GM19395 (cell line): ENCODE measurements around the gene VMAC.
"Not testable (repeated sequence)": the region's sequence is repeated elsewhere in the genome, so short reads cannot be mapped to it uniquely, and the experiment has no call there.

Experiments
- ATAC-seq: cut with Tn5 transposase; IDR thresholded peaks from one replicate; pipeline ENCODE4 v1.9.1; 2021; ENCODE audit warnings: mild to moderate bottlenecking, moderate library complexity; ENCODE audit not compliant: unreplicated experiment

VMAC gene

DNA sequence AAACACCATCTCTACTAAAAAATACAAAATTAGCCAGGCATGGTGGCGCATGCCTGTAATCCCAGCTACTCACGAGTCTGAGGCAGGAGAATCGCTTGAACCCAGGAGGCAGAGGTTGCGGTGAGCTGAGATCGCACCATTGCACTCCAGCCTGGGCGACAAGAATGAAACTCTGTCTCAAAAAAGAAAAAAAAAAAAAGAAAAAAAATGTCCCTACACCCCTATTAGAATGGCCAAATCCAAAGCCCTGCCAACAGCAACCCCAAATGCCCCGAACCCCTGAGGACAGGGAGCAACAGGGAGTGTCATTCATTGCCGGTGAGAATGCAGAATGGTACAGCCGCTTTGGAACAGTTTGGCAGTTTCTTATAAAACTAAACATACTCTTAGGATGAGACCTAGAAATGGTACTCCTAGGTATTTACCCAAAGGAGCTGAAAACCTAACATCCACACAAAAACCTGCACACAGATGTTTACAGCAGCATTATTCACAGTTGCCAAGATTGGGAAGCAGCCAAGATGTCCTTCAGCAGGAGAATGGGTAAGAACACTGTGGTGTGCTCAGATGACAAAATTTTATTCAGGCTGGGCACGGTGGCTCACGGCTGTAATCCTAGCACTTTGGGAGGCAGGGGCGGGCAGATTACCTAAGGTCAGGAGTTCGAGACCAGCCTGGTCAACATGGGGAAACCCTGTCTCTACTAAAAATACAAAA is 21.4 kb upstream of the VMAC start:
- not testable (repeated sequence) for ATAC-seq

DNA sequence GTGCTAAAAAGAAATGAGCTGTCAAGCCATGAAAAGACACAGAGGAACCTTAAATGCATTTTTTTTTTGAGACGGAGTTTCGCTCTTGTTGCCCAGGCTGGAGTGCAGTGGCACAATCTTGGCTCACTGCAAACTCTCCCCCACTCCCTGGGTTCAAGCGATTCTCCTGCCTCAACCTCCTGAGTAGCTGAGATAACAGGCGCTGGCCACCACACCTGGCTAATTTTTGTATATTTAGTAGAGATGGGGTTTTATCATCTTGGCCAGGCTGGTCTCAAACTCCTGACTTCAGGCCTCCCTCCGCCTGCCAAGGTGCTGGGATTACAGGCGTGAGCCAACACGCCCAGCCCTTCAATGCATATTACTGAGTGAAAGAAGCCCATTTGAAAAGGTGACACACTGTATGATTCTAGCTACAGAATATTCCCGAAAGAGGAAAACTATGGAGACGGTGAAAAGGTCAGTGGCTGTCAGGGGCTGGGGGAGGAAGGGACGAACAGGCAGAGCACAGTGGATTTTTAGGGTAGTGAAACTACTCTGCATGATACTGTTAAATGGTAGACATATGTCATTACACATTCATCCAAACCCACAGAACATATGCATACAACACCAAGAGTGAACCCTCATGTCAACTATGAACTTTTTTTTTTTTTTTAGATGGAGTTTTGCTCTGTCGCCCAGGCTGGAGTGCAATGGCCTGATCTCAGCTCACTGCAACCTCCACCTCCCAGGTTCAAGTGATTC is 20.4 kb upstream of the VMAC start:
- not testable (repeated sequence) for ATAC-seq

DNA sequence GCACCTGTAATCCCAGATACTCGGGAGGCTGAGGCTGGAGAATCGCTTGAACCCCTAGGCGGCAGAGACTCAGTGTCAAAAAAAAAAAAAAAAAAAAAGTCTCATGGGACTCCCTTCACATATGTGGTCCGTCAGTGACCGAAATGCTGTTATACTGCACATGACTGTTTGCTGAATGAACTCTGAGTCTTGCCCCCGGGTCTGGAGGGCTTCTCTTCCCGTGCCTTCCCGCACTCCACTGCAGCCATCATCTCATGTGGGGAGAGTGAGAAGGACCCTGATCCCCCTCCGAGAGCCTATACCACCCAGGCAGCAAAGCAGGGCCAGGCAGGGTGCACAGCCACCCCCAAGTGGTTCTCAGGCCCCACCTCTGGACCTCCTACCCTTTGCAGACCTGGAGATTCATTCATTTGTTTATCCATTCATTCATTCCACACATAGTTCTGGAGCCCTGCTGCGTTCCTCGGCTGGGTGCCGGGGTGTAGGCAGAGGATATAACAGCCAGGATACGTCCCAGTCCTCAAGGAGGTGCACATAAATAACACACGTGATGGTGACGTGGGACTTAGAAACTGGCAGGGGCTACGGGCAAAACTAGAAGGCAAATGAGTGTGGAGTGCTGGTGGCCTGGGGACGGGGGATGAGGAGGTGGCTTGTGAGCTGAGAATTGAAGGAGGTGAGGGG is 15.2 kb upstream of the VMAC start:
- ATAC-seq, result no peak

DNA sequence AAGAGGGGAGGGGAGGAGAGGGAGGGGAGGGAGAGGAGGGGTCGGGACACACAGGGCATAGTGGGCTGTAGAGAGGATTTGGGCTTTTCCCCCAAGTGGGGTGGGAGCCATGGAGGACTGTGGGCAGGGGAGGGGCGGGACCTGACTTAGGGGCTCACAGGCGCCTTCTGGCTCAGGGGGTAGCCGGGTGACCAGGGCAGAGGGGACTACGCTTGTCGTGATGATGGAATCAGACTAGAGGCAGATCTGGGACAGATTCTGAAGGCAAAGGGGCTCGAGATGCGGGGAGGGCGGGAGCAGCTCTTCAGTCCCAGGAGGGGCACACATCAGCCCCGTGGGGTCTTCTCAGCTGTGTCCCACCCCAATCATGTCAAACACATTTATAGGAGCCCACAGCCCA is 14.6 kb upstream of the VMAC start:
- no peak for ATAC-seq

DNA sequence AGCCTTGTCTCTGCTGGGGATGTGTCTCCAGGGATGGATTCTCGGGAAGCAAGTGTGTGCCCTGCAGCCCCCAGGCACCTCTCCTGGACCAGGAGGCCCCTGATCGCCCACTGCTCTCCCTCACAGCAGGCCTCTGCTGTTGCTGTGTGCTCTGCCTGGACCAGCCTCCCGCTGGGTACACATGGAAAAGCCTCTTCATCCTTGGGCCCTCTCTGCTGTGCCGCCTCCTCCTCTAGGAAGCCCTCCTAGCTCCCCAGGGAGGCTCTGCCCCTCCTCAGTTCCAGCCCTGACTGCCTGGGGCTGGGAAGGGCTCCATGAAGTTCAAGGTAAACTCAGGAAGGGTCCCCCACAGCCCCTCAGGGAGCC is 13.1 kb upstream of the VMAC start:
- no peak for ATAC-seq

DNA sequence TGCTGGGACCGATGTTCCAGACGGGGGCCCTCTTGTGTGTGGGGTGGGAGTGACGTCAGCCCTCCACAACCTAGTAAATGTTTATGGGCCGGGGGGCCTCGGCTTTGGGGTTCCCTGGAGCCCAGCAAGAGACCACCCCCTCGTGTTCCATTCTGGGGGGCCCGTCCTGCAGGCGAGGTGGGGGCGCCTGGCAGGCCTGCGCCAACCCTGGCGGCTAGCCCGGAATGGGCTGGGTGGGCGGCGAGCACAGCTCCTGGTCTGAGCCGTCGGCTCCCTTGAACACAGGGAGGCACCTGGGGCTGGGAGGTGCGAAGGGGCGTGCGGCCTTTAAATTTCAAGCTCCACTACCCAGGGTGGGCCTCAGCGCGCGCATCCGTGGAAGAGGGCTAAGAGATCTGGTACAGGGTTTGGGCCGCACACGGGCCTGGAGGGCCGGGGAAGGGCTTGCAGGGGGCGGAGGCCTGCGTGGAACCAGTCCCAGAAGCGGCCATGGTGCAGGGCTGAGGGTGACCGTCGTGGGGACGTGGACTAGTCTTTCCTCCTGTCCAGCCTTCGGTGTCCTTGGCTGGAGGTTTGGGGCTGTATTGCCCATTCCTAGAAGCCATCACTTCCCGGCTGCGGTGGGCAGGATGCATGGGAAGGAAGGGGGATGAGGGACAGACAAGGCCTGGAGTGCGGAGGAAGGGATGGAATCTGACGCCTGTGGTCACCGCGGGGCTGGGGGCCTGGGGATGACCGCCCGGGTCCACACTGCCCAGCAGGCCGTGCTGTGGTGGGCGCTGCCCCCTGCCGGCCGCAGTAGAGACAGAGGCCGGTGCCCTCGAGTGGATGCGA is 12.5 kb upstream of the VMAC start:
- ATAC-seq, result no peak

DNA sequence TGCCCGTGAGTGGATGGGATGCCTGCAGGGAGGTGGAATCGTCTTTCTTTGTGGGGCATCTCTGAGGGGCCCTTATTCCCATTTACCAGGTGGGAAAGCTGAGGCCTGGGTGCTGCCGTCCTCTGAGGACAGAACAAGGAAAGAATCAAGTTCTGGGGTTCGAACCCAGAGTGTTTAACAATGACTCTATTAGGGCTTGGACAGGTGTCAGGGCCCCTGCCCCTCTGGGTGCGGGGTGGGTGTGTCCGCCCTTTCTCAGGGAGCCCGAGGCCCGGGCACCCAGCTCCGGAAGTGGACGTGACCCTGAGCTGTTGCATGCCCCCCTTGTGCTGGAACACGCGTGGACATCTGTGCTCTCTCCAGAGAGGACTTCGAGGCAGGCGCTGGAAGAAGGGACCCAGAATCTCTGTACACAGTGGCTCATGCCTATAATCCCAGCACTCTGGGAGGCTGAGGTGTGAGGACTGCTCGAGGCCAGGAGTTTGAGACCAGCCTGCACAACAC is 11.8 kb upstream of the VMAC start:
- ATAC-seq, result no peak

DNA sequence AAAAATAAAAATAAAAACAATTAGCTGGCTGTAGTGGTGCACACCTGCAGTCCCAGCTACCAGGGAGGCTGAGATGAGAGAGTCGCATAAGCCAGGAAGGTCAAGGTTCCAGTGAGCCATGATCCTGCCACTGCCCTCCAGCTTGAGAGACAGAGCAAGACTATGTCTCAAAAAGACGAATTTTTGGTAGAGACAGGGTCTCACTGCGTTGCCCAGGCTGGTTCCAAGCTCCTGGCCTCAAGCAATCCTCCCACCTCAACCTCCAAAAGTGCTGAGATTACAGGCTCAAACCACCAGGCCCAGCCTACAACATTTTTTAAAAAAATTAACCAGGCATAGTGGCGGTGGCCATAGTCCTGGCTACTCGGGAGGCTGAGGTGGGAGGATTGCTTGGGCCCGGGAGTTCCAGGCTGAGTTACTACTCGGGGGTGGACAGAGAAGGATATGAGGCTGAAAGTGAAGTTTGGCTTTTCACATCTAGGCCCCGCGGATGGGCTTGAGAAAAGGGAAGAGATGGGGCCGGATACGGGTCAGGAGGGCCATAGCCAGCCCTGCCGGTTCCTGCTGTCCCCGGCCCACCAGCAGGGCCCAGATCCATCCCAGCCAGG is 11.3 kb upstream of the VMAC start:
- ATAC-seq, result no peak

DNA sequence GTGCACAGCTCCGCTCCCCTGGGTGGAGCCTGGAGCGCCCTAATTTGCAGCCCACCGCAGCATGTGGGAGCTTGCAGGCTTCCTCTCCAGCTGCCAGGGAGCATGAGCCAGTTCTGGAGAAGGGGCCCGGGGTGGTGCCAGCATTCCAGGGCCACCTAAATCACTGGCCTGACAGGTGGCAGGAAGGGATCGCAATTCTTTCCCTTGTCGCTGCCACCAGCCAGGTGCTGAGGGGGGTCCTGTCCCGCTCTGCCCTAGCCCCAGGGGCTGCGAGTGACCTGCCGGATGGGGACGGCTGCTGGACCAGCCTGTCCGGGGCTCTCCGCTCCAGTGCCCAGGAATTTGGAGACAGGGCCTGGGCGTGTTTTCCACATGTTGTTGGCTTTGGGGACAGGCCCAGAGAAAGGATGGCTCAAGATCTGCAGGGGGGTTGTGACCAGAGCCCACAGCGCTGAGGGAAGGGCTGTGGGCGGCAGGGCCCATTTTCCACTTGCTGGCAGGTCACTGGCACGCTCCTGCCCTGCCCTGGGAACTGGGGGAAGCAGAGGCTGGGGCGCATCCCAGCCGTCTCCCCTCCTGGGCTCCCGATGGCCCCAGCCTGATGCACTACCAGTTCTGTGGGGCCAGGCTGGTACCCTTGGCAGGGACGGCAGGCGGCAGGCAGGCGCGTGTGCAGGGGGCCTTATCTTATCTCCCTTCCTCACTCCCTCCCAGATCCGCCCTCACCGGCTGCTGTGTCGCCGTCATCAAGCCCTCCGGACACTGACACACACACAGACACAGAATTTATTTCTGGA is 10.6 kb upstream of the VMAC start:
- no peak for ATAC-seq

DNA sequence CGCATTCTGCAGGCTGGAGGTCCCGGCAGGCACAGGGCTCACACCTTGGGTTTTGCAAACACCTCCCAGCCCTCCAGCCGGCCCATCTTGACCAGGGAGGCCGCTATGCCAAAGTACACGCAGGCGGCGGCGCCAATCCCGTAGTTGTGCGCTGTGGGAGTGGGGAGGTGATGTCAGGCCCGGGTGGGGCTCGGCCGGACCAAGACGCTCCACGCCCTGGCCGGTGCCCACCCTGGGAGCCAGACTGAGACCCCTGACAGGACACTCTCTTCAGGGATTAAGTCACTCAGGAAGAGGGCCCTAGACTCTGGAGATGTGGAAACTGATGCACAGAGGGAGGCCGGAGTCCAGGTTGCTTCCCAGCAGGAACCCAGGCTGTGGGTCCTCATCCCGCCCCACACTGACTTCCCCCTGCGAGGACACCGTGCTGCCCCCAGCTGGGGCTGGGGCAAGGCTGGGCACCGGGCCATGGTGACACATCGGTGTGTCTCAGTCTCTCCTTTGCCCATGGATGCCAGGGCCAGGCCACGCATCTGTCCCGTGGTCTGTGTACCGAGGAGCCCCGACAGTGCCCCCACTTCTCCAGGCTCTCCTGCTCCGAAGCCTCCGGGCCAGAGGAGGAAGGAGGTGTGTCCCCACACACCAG is 9.8 kb upstream of the VMAC start:
- no peak for ATAC-seq

DNA sequence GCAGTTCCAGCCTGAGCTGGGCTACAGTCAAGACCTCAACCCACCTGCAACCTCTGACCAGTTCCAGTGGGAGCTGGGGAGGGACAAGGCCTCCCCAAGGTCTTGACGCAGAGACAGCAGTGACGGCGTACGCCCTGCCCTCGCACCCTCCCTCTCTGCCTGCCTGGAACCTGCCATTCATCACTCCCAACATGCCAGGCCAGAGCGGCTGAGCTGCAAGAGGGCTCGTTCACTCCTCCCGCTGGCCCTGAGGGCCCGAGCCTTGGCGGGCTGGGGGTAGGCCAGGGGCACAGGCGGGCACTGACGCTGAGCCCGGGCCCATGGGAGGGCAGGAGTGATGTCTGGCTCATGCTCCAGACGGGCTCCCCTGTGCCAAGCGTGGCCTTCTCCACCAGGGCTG is 9.3 kb upstream of the VMAC start:
- no peak for ATAC-seq

DNA sequence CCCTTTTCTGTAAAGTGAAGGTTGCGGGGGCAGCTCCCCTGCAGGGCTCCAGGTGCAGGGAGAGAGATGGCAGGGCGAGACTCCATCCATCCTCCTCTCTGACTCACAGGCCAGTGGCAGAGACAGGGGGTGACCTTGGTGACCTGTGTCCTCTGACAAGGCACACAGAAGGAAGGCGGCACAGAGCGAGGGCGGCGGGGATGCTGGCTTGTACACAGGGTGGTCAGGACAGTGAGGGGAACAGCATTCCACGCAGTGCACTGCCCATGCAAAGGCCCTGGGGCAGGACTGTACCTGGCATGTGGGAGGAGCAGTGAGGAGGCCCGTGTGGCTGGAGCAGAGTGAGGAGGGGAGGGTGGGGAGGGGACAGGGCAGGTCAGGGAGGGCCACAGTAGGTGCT is 8.8 kb upstream of the VMAC start:
- ATAC-seq, result no peak

DNA sequence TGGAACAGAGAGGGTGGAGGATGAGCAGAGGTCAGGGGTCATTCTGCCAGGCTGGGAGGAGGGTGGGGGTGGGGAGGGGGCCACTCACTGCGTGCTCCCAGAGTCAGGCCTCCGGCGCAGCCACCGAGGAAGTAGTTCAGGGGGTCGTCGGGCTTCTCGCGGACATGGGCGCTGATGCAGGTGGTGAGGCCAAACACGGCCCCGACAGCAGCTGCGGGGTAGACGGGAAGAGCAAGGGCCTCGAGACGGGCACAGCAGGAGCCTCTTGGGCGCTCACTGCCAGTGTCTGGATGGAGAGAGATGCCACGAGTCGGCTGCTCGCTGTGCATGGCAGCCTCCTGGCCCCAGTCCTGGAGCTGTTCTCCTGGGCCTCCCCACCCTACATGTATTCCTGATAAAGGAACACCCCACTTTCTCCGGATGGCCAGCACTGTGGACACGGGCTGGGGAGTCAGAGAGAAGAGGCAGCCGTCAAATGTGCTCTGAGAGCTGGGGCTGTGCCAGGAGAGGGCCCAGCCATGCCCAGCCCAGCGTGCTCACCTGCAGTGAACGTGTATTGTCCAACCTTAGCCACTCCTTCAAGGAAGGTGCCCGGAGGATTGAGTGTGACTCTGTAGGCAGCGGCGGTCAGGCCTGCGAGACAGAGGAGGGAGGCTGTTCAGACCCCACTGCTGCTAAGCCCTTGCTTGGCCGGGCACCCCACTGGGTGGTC is 8.2 kb upstream of the VMAC start:
- ATAC-seq, result no peak

DNA sequence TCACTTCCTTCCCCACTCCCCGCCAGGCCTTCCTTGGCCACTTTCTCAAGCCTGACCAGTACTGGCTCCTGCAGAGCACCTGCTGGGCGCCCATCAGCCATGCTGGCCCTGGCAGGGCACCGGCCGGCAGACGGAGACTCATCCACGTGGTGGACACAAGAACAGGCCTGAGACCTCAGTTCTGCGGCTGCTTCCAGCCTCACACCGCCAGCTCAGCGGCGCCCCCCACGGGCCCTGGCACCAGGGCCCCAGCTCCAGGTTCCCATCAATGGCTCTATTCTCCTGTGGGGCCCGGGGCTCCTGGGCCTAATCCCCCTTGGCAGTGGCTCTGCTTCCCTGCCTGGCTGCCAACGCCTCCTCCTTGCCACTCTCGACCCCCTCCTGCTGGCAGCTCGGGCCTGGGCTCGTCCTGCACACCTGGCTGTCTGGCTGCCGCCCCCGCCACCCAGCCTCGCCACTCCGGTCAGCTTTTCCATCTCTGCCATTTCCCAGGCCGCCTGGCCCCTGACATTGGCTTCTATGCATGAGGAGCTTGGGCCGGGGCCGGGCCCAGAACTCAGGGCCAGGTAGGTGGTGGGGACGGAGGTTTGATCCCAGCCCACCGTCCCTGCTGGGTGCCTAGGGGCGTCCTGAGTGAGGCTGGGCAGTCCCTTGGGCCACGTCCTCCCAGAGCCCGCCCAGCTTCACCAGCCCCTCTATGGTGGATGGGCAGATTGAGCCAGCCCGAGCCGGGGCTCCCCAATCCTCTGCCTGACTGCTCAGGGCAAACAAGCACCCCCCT is 7.3 kb upstream of the VMAC start:
- no peak for ATAC-seq

DNA sequence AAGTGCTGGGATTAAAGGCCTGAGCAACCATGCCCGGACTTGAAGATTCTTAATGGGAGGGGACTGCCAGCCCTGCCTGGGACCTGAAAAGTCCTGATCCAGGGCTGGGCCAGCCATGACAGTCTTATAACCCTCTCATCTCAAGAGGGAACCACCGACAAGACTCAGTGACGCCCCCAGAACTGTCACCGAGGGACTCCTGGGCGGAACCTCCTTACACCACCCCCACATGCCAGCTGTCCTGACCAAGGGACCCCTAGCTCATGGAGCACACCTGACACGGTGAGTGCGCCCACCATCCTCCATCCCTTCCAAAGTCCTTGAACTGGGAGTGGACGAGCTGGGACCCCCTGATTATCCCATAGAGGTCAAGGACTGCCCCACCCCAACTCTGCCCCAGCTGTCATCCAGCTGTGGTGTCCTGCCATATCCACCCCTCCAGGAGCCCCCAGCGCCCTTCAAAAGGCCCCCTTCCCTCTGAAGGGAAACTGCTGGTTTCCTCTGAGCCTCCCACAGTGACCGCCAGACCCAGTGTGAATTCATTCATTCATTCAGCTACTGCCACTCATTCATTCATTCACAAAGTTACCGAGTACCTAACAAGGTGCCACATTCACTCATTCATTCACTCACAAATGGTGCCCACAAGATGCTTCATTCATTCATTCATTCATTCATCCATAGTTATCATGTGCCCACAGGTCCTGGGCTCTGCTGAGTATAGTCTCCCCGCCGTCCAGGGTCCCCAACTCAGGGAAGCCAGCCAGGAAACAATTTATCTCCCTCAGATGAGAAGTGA is 4.7 kb upstream of the VMAC start:
- no peak for ATAC-seq

DNA sequence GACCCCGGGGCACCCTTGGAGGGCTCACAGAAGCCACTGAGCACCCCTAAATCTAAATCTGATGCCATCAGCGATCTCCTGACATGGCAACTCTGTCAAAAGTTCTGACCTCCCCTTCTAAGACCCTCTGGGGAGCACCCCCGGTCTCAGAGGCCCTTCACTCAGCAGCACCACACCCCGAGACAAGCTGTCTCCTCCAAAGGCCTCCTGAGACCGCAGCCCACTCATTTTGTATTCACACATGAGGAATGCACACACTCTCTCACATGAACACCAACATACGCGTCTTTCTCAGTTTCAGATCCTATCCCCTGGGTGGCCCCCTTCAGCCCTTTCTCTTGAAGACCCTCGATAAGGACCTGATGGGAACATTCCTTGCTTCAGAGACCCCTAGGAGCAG is 3.7 kb upstream of the VMAC start:
- no peak for ATAC-seq

DNA sequence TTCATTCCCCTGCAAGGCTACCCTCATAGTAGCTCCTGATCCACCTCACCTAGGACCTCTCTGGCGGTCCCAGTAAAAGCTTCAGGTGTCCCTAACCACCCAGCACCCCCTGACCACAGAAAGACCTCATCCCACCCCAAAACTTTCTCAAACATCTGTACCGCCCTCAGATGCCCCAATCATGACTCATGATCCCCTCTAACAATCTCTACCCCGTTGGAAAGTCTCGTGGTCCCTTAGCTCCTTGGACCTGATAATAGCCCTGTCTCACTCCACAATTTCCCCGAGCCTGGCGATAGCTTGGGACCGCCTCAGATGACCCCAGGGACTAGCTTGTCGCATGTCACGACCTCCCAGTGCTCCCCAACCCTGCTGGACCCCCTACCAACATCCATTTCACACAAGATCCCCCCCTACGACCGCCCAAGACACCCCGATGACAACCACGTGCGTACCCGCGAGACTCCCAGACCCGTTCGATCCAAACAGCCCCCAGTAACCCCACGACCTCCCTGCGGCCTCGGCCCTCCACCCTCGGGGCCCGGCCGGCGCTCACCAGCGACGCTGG is 1.5 kb upstream of the VMAC start:
- ATAC-seq, result no peak
